GM21737 (cell line): ENCODE data around the gene ACOT12.

Source experiments
- ATAC-seq: cut with Tn5 transposase; IDR thresholded peaks from one replicate; pipeline ENCODE4 v1.9.1; 2021; ENCODE audit warnings: mild to moderate bottlenecking, moderate library complexity; ENCODE audit not compliant: unreplicated experiment

The ACOT12 gene

DNA sequence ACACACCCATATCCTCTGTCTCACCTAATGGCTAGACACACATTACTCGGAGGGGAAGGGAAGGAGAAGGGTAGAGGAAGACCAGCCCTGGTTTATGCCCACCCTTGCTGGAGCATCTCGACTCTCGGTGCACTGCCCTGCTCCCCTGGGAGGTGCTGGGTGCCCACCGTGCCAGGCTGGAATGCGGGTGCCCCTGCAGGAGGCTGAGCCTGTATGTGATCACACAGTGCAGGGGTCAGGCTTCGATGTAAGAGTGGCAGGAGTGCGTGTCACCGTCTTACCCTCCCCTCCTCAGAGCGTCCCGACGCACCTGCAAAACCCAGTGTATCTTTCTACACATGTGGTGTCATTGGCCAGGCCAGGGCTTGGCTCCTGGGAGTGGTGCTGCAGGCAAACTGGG, 7.3 kb upstream of the ACOT12 start:
- ATAC-seq, result no peak

GRCh38 chr5:81400375-81400774, 6.4 kb upstream of the ACOT12 start:
- no peak for ATAC-seq

GRCh38 chr5:81398741-81399140, 4.8 kb upstream of the ACOT12 start:
- ATAC-seq, result no peak

GRCh38 chr5:81397176-81397575, 3.2 kb upstream of the ACOT12 start:
- ATAC-seq, result no peak

GRCh38 chr5:81395262-81395661, 1.3 kb upstream of the ACOT12 start:
- ATAC-seq, result no peak

DNA sequence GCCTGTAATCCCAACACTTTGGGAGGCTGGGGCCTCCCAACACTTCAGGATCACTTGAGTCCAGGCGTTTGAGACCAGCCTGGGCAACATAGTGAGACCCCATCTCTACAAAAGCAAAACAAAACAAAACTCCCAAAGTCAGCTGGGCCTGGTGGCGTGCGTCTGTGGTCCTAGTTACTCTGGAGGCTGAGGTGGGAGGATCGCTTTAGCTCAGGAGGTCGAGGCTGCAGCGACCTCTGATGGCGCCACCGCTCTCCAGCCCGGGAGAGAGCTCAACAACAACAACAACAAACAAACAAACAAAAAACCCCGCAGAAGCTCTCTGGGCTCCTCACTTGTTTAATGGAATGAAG, 528 bp downstream of the ACOT12 start:
- ATAC-seq, result no peak

DNA sequence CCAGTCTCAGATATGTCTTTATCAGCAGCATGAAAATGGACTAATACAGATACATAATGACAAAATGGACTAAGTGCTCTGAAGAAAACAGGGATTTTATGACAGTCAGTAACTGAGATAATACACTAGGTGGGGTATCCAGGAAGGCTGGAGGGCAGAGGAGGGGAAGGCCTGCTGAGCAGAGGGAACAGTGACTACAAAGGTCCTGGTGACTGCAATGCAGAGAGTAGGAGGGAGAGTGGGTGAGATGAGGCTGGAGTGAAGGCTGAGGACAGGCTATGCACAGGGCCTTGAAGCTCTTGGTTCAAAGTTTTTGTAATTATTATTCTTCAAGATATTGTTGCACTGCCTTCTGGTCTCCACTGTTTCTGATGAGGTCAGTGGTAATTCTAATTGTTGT, 4.9 kb downstream of the ACOT12 start:
- ATAC-seq, result no peak

DNA sequence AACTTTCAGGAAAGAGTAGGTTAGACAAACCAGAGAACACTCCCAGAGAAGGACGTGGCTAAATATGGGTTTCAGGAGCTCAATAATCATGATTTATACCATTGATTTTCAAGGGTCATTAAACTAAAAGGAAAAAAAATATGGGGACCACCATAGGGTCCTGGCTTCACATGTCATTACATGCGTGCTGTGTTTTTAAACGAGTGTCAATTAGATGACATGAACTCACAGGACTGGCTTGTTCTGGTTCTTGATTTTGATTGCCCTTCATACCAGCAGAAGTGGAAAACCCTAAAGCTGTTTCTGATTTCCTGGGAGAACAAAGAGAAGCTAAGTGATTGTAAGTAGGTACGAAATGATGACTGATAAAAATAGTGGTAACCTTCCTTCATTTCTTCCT, 5.8 kb downstream of the ACOT12 start:
- ATAC-seq, result no peak

GRCh38 chr5:81383867-81384266, 10.1 kb downstream of the ACOT12 start:
- ATAC-seq, result no peak

- no peak for ATAC-seq
Measured at GRCh38 chr5:81371354-81371876, 22.5 kb downstream of the ACOT12 start.

DNA sequence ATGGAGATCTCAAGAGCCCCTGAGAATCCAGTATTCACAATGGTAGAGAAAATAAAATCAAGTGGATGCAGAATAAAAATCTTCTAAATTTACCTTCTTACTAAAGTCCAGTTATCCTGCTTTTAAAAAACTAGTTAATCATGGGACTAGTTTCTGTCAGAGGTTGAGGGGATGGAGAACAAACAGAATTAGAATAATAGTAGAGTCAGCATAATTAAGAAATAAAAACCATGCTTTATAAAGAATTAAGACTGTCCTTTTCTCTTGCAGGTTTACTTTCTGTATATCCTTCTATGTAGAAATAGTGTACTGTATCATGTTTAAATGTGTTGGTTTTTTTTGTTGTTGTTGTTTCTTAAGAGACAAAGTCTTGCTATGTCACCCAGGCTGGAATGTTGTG, 23.0 kb downstream of the ACOT12 start:
- ATAC-seq, result no peak

DNA sequence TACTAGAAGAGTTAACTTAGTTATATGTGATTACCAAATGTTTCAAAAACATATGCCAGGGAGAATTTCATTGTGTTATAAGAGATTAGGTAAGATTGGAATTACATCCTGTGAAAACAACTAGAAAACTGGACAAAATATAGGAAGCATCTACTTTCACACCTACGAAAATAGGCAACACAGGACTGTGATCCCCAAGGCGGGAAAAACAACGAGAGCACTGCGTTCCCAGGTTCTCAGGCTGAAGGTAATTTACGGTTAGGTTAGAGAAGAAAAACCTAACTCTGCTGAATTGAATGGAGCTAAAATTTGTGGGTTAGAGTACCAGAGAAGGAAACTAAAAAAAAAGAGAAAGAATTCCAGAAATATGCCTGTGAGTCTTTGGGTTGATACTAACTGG, 28.4 kb downstream of the ACOT12 start:
- no peak for ATAC-seq

- no peak for ATAC-seq
Measured at GRCh38 chr5:81363093-81363871, 30.7 kb downstream of the ACOT12 start.

GRCh38 chr5:81361600-81361999, 32.3 kb downstream of the ACOT12 start:
- no peak for ATAC-seq

DNA sequence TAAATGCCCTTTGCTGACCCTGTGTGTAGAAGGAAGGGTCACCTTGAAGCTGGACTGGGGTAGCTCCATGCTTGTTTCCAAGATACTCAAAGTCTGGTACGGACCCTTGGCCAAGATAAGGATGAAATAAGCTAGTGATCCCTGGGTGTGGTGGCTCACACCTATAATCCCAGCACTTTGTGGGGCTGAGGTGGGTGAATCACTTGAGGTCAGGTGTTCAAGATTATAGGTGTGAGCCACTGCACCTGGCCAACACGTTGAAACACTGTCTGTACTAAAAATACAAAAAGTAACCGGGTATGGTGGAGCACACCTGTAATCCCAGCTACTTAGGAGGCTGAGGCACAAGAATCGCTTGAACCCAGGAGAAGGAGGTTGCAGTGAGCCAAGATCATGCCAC, 33.3 kb downstream of the ACOT12 start:
- no peak for ATAC-seq

DNA sequence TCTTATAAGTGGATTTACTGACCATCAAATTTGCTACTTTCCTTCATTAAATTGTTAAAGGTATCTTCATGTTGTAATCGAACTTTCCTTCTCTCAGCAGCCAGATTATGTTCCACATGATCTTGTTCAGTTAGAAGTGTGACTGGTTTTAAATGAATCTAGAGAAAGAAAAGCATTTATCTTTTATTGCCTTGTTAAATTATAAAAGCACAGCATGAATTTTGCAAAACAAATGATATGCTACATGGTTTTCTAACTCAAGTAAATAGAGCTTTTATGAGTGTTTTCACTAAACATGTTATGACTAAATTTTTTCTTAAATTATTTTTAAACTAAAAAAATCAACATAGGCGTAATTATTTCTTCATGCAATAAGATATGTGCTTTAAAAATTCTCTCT, 34.1 kb downstream of the ACOT12 start:
- no peak for ATAC-seq

- ATAC-seq, result no peak
Measured at GRCh38 chr5:81359108-81359507, 34.8 kb downstream of the ACOT12 start.

GRCh38 chr5:81355291-81356251, 38.4 kb downstream of the ACOT12 start:
- no peak for ATAC-seq

DNA sequence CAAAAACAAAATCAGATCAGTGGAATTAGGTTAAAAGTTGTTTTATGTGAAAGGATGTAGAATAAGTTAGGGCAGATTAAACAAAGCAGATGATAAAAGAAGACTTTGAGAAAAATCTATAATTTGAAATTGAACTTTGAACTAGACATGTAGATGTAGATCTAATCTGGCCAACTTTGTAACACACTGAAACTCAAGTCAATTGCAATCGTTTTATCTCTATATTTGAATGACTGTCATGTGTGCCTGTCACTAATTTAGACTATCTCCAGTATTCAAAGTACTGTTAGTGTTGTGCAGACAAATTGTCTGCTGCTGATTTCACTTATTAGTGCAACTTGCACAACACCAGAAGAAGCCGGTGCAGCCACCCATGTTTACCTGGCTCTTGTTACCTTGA, 39.8 kb downstream of the ACOT12 start:
- no peak for ATAC-seq

DNA sequence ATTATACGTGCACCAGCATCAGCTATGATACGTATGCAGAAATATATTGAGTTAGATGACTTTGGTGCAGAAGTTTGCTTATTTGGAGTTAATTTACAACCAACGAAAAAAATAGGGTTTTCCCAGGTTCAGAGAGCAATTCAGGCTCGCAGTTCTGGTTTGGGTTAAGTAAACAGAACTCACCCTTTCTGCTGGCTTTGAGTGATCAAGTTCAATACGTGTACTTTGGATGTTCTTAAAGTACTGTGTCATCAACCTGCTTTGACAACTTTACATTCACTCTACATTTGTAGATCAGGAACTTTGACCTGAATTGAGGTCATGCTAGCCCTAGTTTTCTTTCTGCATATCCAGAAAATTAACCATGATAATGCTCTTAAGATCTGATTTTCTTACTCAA, 40.7 kb downstream of the ACOT12 start:
- no peak for ATAC-seq

- no peak for ATAC-seq
Measured at GRCh38 chr5:81350507-81350906, 43.4 kb downstream of the ACOT12 start.

DNA sequence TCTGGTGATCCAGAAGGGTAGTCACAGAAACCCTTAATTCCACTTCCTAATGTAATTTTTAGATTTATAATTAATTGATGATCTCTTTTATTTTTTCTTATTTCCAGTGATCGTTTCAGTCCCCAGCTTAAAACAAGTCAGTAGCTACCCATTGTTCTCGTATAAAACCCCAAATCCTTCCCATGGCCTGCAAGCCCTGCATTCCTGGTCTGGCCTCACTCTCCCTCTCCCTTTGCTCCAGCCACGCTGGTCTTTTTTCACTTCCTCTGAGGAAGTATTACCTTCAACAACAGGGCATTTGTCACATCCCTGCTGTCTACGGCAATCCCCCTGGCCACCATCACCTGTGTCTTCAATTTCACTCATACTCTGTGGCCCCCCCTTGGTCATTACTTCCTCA, 44.8 kb downstream of the ACOT12 start:
- ATAC-seq, result no peak
